GM23338 (cell line): ENCODE results near the gene ZNF644. TPM values are rescaled to one million over a fixed set of nuclear protein-coding genes. Genes with fewer than 3 reads are reported as not detected.

Experiments used
- ATAC-seq: fragments of 200-7000 bp; cut with Tn5 transposase; 3 replicates; pipeline ENCODE4 v1.9.1; 2020
- DNase-seq: peaks from one replicate; pipeline ENCODE4 v3.0.0-alpha.2; 2015; ENCODE audit warnings: low spot score
- H2AFZ ChIP-seq: fragments of 200-600 bp; sonication (generic); 2 replicates; pipeline ENCODE4 v1.8.0; 2016; ENCODE audit warnings: antibody characterized with exemption, mild to moderate bottlenecking, moderate library complexity
- H3F3A ChIP-seq: fragments of 200-600 bp; sonication (generic); replicated peaks from 2 replicates; pipeline ENCODE4 v1.8.0; 2017; ENCODE audit warnings: antibody characterized with exemption, mixed run types, low read depth
- H3K27ac ChIP-seq: fragments of 200-600 bp; sonication (generic); 2 replicates; pipeline ENCODE4 v1.6.1; 2016; ENCODE audit warnings: low read depth
- H3K27me3 ChIP-seq: fragments of 200-600 bp; sonication (generic); 2 replicates; pipeline ENCODE4 v1.8.0; 2016; ENCODE audit warnings: mild to moderate bottlenecking, mixed run types, moderate library complexity; ENCODE audit not compliant: insufficient read depth
- H3K36me3 ChIP-seq: fragments of 200-600 bp; sonication (generic); 2 replicates; pipeline ENCODE4 v1.8.0; 2016; ENCODE audit warnings: mild to moderate bottlenecking; ENCODE audit not compliant: insufficient read depth
- H3K4me1 ChIP-seq: fragments of 200-600 bp; sonication (generic); 2 replicates; pipeline ENCODE4 v1.8.0; 2016; ENCODE audit warnings: mild to moderate bottlenecking, moderate library complexity; ENCODE audit not compliant: insufficient read depth
- H3K4me2 ChIP-seq: fragments of 200-600 bp; sonication (generic); 2 replicates; pipeline ENCODE4 v1.7.1; 2017; ENCODE audit warnings: mixed run types
- H3K4me3 ChIP-seq: fragments of 200-600 bp; sonication (generic); 2 replicates; pipeline ENCODE4 v1.6.1; 2016; ENCODE audit warnings: mixed run types
- H3K79me2 ChIP-seq: fragments of 200-600 bp; sonication (generic); replicated peaks from 2 replicates; pipeline ENCODE4 v1.8.0; 2017; ENCODE audit warnings: mild to moderate bottlenecking; ENCODE audit not compliant: insufficient read depth
- H3K9me2 ChIP-seq: fragments of 200-600 bp; sonication (generic); 2 replicates; pipeline ENCODE4 v1.8.0; 2017; ENCODE audit not compliant: insufficient read depth
- H4K20me1 ChIP-seq: fragments of 200-600 bp; sonication (generic); replicated peaks from 2 replicates; pipeline ENCODE4 v1.8.0; 2017; ENCODE audit warnings: mild to moderate bottlenecking; ENCODE audit not compliant: insufficient read depth
- H3K27ac Mint-ChIP-seq: 2 replicates; pipeline ENCODE4 v1.8.0; 2020; ENCODE audit warnings: inconsistent platforms, mild to moderate bottlenecking, moderate library complexity, mixed read lengths
- H3K27me3 Mint-ChIP-seq: 3 replicates; pipeline ENCODE4 v1.8.0; 2022; ENCODE audit warnings: low read depth, mild to moderate bottlenecking, moderate library complexity, mixed read lengths, inconsistent platforms; ENCODE audit not compliant: insufficient read depth, poor library complexity
- H3K36me3 Mint-ChIP-seq: 3 replicates; pipeline ENCODE4 v1.8.0; 2021; ENCODE audit warnings: low read depth, mild to moderate bottlenecking, inconsistent platforms, moderate library complexity, mixed read lengths
- H3K4me1 Mint-ChIP-seq: 3 replicates; pipeline ENCODE4 v1.8.0; 2020; ENCODE audit warnings: mild to moderate bottlenecking, inconsistent platforms, mixed read lengths
- H3K4me3 Mint-ChIP-seq: 3 replicates; pipeline ENCODE4 v1.8.0; 2021; ENCODE audit warnings: moderate library complexity, mild to moderate bottlenecking, inconsistent platforms, mixed read lengths
- H3K9me3 Mint-ChIP-seq: 3 replicates; pipeline ENCODE4 v1.8.0; 2020; ENCODE audit warnings: moderate library complexity, mild to moderate bottlenecking, inconsistent platforms, mixed read lengths
- CREB1 ChIP-seq: fragments of 250-450 bp; sonication (Bioruptor Pico); IDR thresholded peaks from 2 replicates; pipeline ENCODE4 v1.5.0; 2020; ENCODE audit warnings: low read depth, mild to moderate bottlenecking, moderate library complexity
- CTCF ChIP-seq, 2 experiments: fragments of 200-600 bp in 1 of 2; sonication (generic) in 1 of 2; conservative IDR thresholded peaks; 2 replicates each; pipeline versions ENCODE4 v1.5.1 to v1.6.1; 2016 to 2017; ENCODE audit warnings: antibody characterized with exemption in 2 of 2, low read depth in 2 of 2, mild to moderate bottlenecking in 2 of 2, moderate library complexity in 1 of 2
- EZH2 ChIP-seq: fragments of 200-600 bp; sonication (generic); IDR thresholded peaks from one replicate; pipeline ENCODE4 v1.8.0; 2017; ENCODE audit warnings: antibody characterized with exemption, mild to moderate bottlenecking, low read depth; ENCODE audit not compliant: unreplicated experiment
- EZH2phosphoT487 ChIP-seq: fragments of 200-600 bp; sonication (generic); IDR thresholded peaks from one replicate; pipeline ENCODE4 v1.8.1; 2018; ENCODE audit warnings: antibody characterized with exemption; ENCODE audit not compliant: unreplicated experiment
- JUNB ChIP-seq: IDR thresholded peaks from one replicate; pipeline ENCODE4 v1.6.1; 2016; ENCODE audit warnings: antibody characterized with exemption; ENCODE audit not compliant: unreplicated experiment
- NANOG ChIP-seq: IDR thresholded peaks from 2 replicates; pipeline ENCODE4 v1.6.1; 2016; ENCODE audit warnings: antibody characterized with exemption, borderline replicate concordance
- POLR2AphosphoS5 ChIP-seq: IDR thresholded peaks from 2 replicates; pipeline ENCODE4 v1.6.1; 2016; ENCODE audit warnings: antibody characterized with exemption, low read depth
- STAT1 ChIP-seq: IDR thresholded peaks from one replicate; pipeline ENCODE4 v1.6.1; 2016; ENCODE audit warnings: antibody characterized with exemption; ENCODE audit not compliant: unreplicated experiment
- ZNF114 ChIP-seq: fragments of 250-450 bp; sonication (Bioruptor Pico); IDR thresholded peaks from 2 replicates; pipeline ENCODE4 v1.5.0; 2020; ENCODE audit warnings: mild to moderate bottlenecking, moderate library complexity
- ZNF331 ChIP-seq: fragments of 250-450 bp; sonication (Bioruptor Pico); IDR thresholded peaks from 2 replicates; pipeline ENCODE4 v1.5.0; 2020; ENCODE audit warnings: low read depth, mild to moderate bottlenecking, moderate library complexity
- polyA plus RNA-seq: library from polyadenylated mRNA; unstranded; fragments of >200 nt; fragmentation: Nextera tagmentation; extraction: Ambion mirVana; gene quantifications from 2 replicates; pipeline ENCODE4 v1.2.1, GENCODE V29; 2016
- total RNA-seq: library from RNA; depleted of rRNA; stranded (reverse); fragments of >200 nt; shearing (Covaris generic); gene quantifications from 2 replicates; pipeline ENCODE4 v1.2.3, GENCODE V29; 2014
- TF ChIP-seq, protein P1 (sequence below): IDR thresholded peaks from 2 replicates; pipeline ENCODE4 v1.6.1; 2016; ENCODE audit warnings: antibody characterized with exemption

Gene ZNF644
- total and polyA plus RNA-seq, 2 experiments from 2014 or later: 101 to 103 TPM

GRCh38 chr1:90955769-90956168 is 66.1 kb downstream of the ZNF644 start:
- Mint-ChIP-seq H3K36me3 (peaks cover 17% of the 10 kb centered on the region), H3K9me3 (no peaks in the 10 kb centered on the region), H3K4me3 (no peak overlapping the region), H3K4me1 (peaks cover 60% of the 10 kb centered on the region), H3K27me3 (peaks cover 2% of the 10 kb centered on the region), H3K27ac (no peak overlapping the region)
- Histone ChIP-seq H4K20me1 (peaks cover 80% of the 10 kb centered on the region), H3K4me1 (peaks cover 52% of the 10 kb centered on the region), H3K4me2 (no peak overlapping the region), H3F3A (no peaks in the 10 kb centered on the region), H3K79me2 (peaks cover 100% of the 10 kb centered on the region), H3K9me2 (no peaks in the 10 kb centered on the region), H2AFZ (no peak overlapping the region), H3K4me3 (no peak overlapping the region), H3K27me3 (no peaks in the 10 kb centered on the region), H3K27ac (no peak overlapping the region), H3K36me3 (no peaks in the 10 kb centered on the region)
- no peak for DNase-seq
- ATAC-seq: no peak
- TF ChIP-seq ZNF331 (no peak), NANOG (no peak), CREB1 (CRISPR knock-in tag) (no peak), POLR2AphosphoS5 (no peak), EZH2 (no peak), STAT1 (no peak), JUNB (no peak)
- TF ChIP-seq, protein P1, sequence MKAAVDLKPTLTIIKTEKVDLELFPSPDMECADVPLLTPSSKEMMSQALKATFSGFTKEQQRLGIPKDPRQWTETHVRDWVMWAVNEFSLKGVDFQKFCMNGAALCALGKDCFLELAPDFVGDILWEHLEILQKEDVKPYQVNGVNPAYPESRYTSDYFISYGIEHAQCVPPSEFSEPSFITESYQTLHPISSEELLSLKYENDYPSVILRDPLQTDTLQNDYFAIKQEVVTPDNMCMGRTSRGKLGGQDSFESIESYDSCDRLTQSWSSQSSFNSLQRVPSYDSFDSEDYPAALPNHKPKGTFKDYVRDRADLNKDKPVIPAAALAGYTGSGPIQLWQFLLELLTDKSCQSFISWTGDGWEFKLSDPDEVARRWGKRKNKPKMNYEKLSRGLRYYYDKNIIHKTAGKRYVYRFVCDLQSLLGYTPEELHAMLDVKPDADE: no peak

GRCh38 chr1:90952906-90953305 is 68.9 kb downstream of the ZNF644 start:
- Histone ChIP-seq H3K79me2 (peaks cover 99% of the 10 kb centered on the region), H3K4me2 (no peak overlapping the region), H3K36me3 (no peaks in the 10 kb centered on the region), H3F3A (no peaks in the 10 kb centered on the region), H2AFZ (no peak overlapping the region), H3K9me2 (no peaks in the 10 kb centered on the region), H3K4me1 (peaks cover 43% of the 10 kb centered on the region), H3K27me3 (no peaks in the 10 kb centered on the region), H3K27ac (no peak overlapping the region), H3K4me3 (no peak overlapping the region), H4K20me1 (peaks cover 81% of the 10 kb centered on the region)
- peaks cover 5% of the 10 kb centered on the region for H3K27me3 Mint-ChIP-seq
- ATAC-seq (no peak), DNase-seq (no peak)
- no peak for TF ChIP-seq POLR2AphosphoS5
- TF ChIP-seq ZNF114 (CRISPR knock-in tag): no peak
- no peak for TF ChIP-seq ZNF331
- no peak for TF ChIP-seq JUNB
- no peak for TF ChIP-seq NANOG
- no peak for TF ChIP-seq EZH2phosphoT487
- H3K4me3 Mint-ChIP-seq: no peak overlapping the region
- peaks cover 44% of the 10 kb centered on the region for H3K4me1 Mint-ChIP-seq
- no peak overlapping the region for H3K27ac Mint-ChIP-seq
- H3K36me3 Mint-ChIP-seq: peaks cover 17% of the 10 kb centered on the region
- no peaks in the 10 kb centered on the region for H3K9me3 Mint-ChIP-seq

- ATAC-seq: no peak; the same call in 2 of the 3 replicates
- H3K36me3 Mint-ChIP-seq: peaks cover 17% of the 10 kb centered on the region
- no peak overlapping the region for H3K4me3 ChIP-seq
- no peaks in the 10 kb centered on the region for H3K27me3 ChIP-seq
- H3K27ac ChIP-seq: peak overlapping the region; percentile 23
- H3K4me1 Mint-ChIP-seq: peaks cover 33% of the 10 kb centered on the region
- H3K4me2 ChIP-seq: peak overlapping the region; percentile 51; the same call in 1 of the 2 replicates
- no peaks in the 10 kb centered on the region for H3K9me2 ChIP-seq
- no peaks in the 10 kb centered on the region for H3F3A ChIP-seq
- DNase-seq: no peak
- H3K4me3 Mint-ChIP-seq: no peak overlapping the region
- peaks cover 99% of the 10 kb centered on the region for H3K79me2 ChIP-seq
- no peak overlapping the region for H2AFZ ChIP-seq
- H3K36me3 ChIP-seq: no peaks in the 10 kb centered on the region
- peaks cover 5% of the 10 kb centered on the region for H3K27me3 Mint-ChIP-seq
- H3K4me1 ChIP-seq: peaks cover 27% of the 10 kb centered on the region
- peaks cover 74% of the 10 kb centered on the region for H4K20me1 ChIP-seq
- H3K9me3 Mint-ChIP-seq: no peaks in the 10 kb centered on the region
- H3K27ac Mint-ChIP-seq: peak overlapping the region; percentile 1; the same call in 1 of the 2 replicates
- TF ChIP-seq ZNF331: no peak
- no peak for TF ChIP-seq STAT1
- no peak for TF ChIP-seq CREB1 (CRISPR knock-in tag)
- TF ChIP-seq EZH2: no peak
- TF ChIP-seq JUNB: no peak
- no peak for TF ChIP-seq CTCF (conservative IDR thresholded peaks at IDR 0.05; ENCODE audit: low read depth in 2 of 2)
- TF ChIP-seq NANOG: no peak
- TF ChIP-seq ZNF114 (CRISPR knock-in tag): no peak
- no peak for TF ChIP-seq EZH2phosphoT487
Measured at GRCh38 chr1:90951009-90951408, 70.8 kb downstream of the ZNF644 start.
